Stimulated activated CD4-positive, alpha-beta T cell treated with anti-CD3 and anti-CD28 coated beads, Interleukin-4, amount 100 ng/mL, for 4 hours (primary cell): ENCODE data around the gene ADGRV1.
"Not testable (repeated sequence)": the region's sequence is repeated elsewhere in the genome, so short reads cannot be mapped to it uniquely, and the experiment has no call there.

ENCODE experiments used
- DNase-seq, 2 experiments: peaks; one replicate each; pipeline ENCODE4 v3.0.0-alpha.2; 2020

ADGRV1 gene

GRCh38 chr5:91007780-91008402, 449.3 kb downstream of the ADGRV1 start:
- no peak for DNase-seq

GRCh38 chr5:91010090-91010489, 451.5 kb downstream of the ADGRV1 start:
- DNase-seq: no peak

GRCh38 chr5:91011029-91011428, 452.4 kb downstream of the ADGRV1 start:
- no peak for DNase-seq

GRCh38 chr5:91012867-91013266, 454.3 kb downstream of the ADGRV1 start:
- not testable (repeated sequence) for DNase-seq

GRCh38 chr5:91016322-91016721, 457.7 kb downstream of the ADGRV1 start:
- DNase-seq: no peak

GRCh38 chr5:91016954-91017700, 458.5 kb downstream of the ADGRV1 start:
- DNase-seq: no peak

GRCh38 chr5:91018200-91018599, 459.6 kb downstream of the ADGRV1 start:
- DNase-seq: no peak

GRCh38 chr5:91018712-91019371, 460.2 kb downstream of the ADGRV1 start:
- no peak for DNase-seq

GRCh38 chr5:91020065-91020800, 461.6 kb downstream of the ADGRV1 start:
- no peak for DNase-seq

GRCh38 chr5:91022518-91022917, 463.9 kb downstream of the ADGRV1 start:
- DNase-seq: no peak

GRCh38 chr5:91024206-91024605, 465.6 kb downstream of the ADGRV1 start:
- DNase-seq: no peak

- no peak for DNase-seq
Measured at GRCh38 chr5:91024727-91025126, 466.1 kb downstream of the ADGRV1 start.

- DNase-seq: no peak
Measured at GRCh38 chr5:91025449-91025848, 466.9 kb downstream of the ADGRV1 start.

- no peak for DNase-seq
Measured at GRCh38 chr5:91025956-91026355, 467.4 kb downstream of the ADGRV1 start.

- DNase-seq: no peak
Measured at GRCh38 chr5:91026466-91026865, 467.9 kb downstream of the ADGRV1 start.

GRCh38 chr5:91027405-91028139, 469.0 kb downstream of the ADGRV1 start:
- DNase-seq: no peak

GRCh38 chr5:91028499-91028956, 469.9 kb downstream of the ADGRV1 start:
- no peak for DNase-seq

- DNase-seq: no peak
Measured at GRCh38 chr5:91030521-91031401, 472.2 kb downstream of the ADGRV1 start.

GRCh38 chr5:91031402-91031752, 472.8 kb downstream of the ADGRV1 start:
- DNase-seq: no peak

GRCh38 chr5:91032125-91032524, 473.5 kb downstream of the ADGRV1 start:
- DNase-seq: no peak

- no peak for DNase-seq
Measured at GRCh38 chr5:91033370-91033769, 474.8 kb downstream of the ADGRV1 start.
